ENCODE data around the gene PADI2. TPM values are rescaled to one million over a fixed set of nuclear protein-coding genes. Genes with fewer than 3 reads are reported as not detected.

Gene PADI2
- total RNA-seq, 1 experiment from 2014 or later, result 3.0 TPM

GRCh38 chr1:17046334-17046657, 73.0 kb downstream of the PADI2 start:
- Histone ChIP-seq H3K4me2 (ENCODE audit: insufficient read depth, insufficient read length, low read length) (no peak overlapping the region), H3K4me1 (ENCODE audit: insufficient read depth, low read length) (no peaks in the 10 kb centered on the region), H3K9ac (ENCODE audit: extremely low read depth, insufficient read length, low read length) (no peak overlapping the region), H3K79me2 (ENCODE audit: insufficient read depth, low read length) (no peaks in the 10 kb centered on the region; the same call in 1 of the 2 replicates), H2BK12ac (ENCODE audit: insufficient read length, low read depth, low read length) (no peak overlapping the region), H2BK15ac (ENCODE audit: low read depth, low read length) (no peak overlapping the region), H3K23ac (ENCODE audit: insufficient read length, low read depth, low read length) (no peak overlapping the region), H3K79me1 (ENCODE audit: insufficient read depth, low read depth, low read length, poor library complexity, severe bottlenecking) (no peaks in the 10 kb centered on the region), H4K91ac (ENCODE audit: insufficient read length, low read depth, low read length) (no peak overlapping the region), H2BK120ac (ENCODE audit: low read depth, low read length, poor library complexity, severe bottlenecking) (no peak overlapping the region), H3K27ac (ENCODE audit: insufficient read length, low read depth, low read length) (no peak overlapping the region), H2BK20ac (ENCODE audit: low read depth, low read length, poor library complexity, severe bottlenecking) (no peak overlapping the region), H3K18ac (ENCODE audit: insufficient read length, low read depth, low read length) (no peak overlapping the region), H2AFZ (ENCODE audit: low read length) (no peak overlapping the region), H2AK5ac (ENCODE audit: insufficient read length, low read length) (no peak overlapping the region), H4K5ac (ENCODE audit: insufficient read length, low read depth, low read length) (no peak overlapping the region), H3T11ph (ENCODE audit: low read length) (no peak overlapping the region), H3K56ac (ENCODE audit: insufficient read length, low read depth, low read length) (no peak overlapping the region), H4K20me1 (ENCODE audit: control insufficient read depth, insufficient read depth, insufficient read length) (no peaks in the 10 kb centered on the region), H2BK5ac (ENCODE audit: insufficient read length, low read length) (no peak overlapping the region), H3K23me2 (ENCODE audit: insufficient read length, low read depth, low read length, poor library complexity, severe bottlenecking) (no peaks in the 10 kb centered on the region), H3K9me3 (ENCODE audit: control insufficient read depth, low read depth, low read length) (no peaks in the 10 kb centered on the region), H3K14ac (ENCODE audit: insufficient read depth, low read length) (no peak overlapping the region), H3K4ac (ENCODE audit: low read depth, low read length) (no peak overlapping the region), H4K8ac (replicated peaks; ENCODE audit: insufficient read length, low read depth, low read length) (no peak overlapping the region), H3K27me3 (ENCODE audit: insufficient read depth, low read length) (no peaks in the 10 kb centered on the region)
- Mint-ChIP-seq H3K36me3 (ENCODE audit: insufficient read depth in 1 of 3, low read depth in 3 of 3) (peaks cover 7 to 51% (median 36%) of the 10 kb centered on the region in 3 experiments; a peak in 6 of 7 replicates), H3K4me3 (no peak overlapping the region), H3K4me1 (peaks cover 3 to 10% of the 10 kb centered on the region in 2 experiments), H3K9me3 (no peaks in the 10 kb centered on the region), H3K27me3 (ENCODE audit: low read depth) (no peaks in the 10 kb centered on the region), H3K27ac (no peak overlapping the region)
- TF ChIP-seq, protein P1, sequence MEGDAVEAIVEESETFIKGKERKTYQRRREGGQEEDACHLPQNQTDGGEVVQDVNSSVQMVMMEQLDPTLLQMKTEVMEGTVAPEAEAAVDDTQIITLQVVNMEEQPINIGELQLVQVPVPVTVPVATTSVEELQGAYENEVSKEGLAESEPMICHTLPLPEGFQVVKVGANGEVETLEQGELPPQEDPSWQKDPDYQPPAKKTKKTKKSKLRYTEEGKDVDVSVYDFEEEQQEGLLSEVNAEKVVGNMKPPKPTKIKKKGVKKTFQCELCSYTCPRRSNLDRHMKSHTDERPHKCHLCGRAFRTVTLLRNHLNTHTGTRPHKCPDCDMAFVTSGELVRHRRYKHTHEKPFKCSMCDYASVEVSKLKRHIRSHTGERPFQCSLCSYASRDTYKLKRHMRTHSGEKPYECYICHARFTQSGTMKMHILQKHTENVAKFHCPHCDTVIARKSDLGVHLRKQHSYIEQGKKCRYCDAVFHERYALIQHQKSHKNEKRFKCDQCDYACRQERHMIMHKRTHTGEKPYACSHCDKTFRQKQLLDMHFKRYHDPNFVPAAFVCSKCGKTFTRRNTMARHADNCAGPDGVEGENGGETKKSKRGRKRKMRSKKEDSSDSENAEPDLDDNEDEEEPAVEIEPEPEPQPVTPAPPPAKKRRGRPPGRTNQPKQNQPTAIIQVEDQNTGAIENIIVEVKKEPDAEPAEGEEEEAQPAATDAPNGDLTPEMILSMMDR (conservative IDR thresholded peaks at IDR 0.05), result no peak; the same call in 2 of the 3 replicates
- no CpG with 5 or more reads among the region's 3 CpGs for WGBS (ENCODE audit: extremely low coverage, insufficient read length, low lambda C conversion rate)
- no peak for DNase-seq
